Kidney (tissue), 14 donors: Measurements from ENCODE around the gene STK32A. TPM values are rescaled to one million over a fixed set of nuclear protein-coding genes. Genes with fewer than 3 reads are reported as not detected.

ENCODE experiments used
- DNase-seq, 5 donors: peaks; one replicate each; pipeline ENCODE4 v3.0.0-alpha.2; 2013 to 2020
- FAIRE-seq: peaks from 2 replicates; lab custom pipeline; 2012; peaks lifted over from hg19 to GRCh38; lab: Jason Lieb, UNC
- H3K27ac ChIP-seq, 2 donors: one replicate each; pipeline ENCODE4 v1.7.0; 2013; ENCODE audit warnings: low read depth in 2 of 2, low read length in 2 of 2, inconsistent platforms in 1 of 2
- H3K27me3 ChIP-seq: one replicate; pipeline ENCODE4 v1.7.1; 2013; ENCODE audit warnings: low read length, inconsistent platforms; ENCODE audit not compliant: control insufficient read depth, insufficient read depth
- H3K36me3 ChIP-seq, 3 donors: one replicate each; pipeline versions ENCODE4 v1.7.0 to v1.7.1; 2013; ENCODE audit warnings: low read length in 3 of 3, control low read depth in 1 of 3, inconsistent platforms in 1 of 3; ENCODE audit not compliant: insufficient read depth in 3 of 3, control insufficient read depth in 2 of 3
- H3K4me1 ChIP-seq, 3 donors: one replicate each; pipeline versions ENCODE4 v1.7.0 to v1.7.1; 2013; ENCODE audit warnings: low read length in 3 of 3, inconsistent platforms in 1 of 3, low read depth in 1 of 3; ENCODE audit not compliant: control insufficient read depth in 2 of 3, insufficient read depth in 2 of 3
- H3K4me3 ChIP-seq, 3 donors: one replicate each; pipeline versions ENCODE4 v1.7.0 to v1.8.1; 2013; ENCODE audit warnings: low read length in 3 of 3, control low read depth in 1 of 3, inconsistent platforms in 1 of 3
- H3K9ac ChIP-seq, 3 donors: one replicate each; pipeline versions ENCODE4 v1.7.0 to v1.7.1; 2013; ENCODE audit warnings: low read length in 3 of 3, control low read depth in 1 of 3, inconsistent platforms in 1 of 3
- H3K9me3 ChIP-seq, 3 donors: one replicate each; pipeline versions ENCODE4 v1.7.0 to v1.7.1; 2013; ENCODE audit warnings: low read length in 3 of 3, control low read depth in 1 of 3, inconsistent platforms in 1 of 3; ENCODE audit not compliant: control insufficient read depth in 2 of 3, insufficient read depth in 1 of 3
- intact Hi-C: fragments of 100-400 bp; cut with DNase I; formaldehyde crosslinking; loops from one replicate; pipeline ENCODE4 v1.11.1; 2022
- polyA plus RNA-seq: library from polyadenylated mRNA; stranded (reverse); fragments of 350-450 nt; fragmentation: Illumina TruSeq; extraction: RNeasy Lipid Tissue Mini Kit (QIAGEN cat#74804); gene quantifications from one replicate; pipeline ENCODE4 v1.2.3, GENCODE V29; 2014; ENCODE audit warnings: low read depth, low replicate concordance; ENCODE audit not compliant: insufficient read depth
- total RNA-seq: library from RNA; stranded (reverse); fragmentation: NEBNext Ultra II Directional; extraction: Animal tissue kit (Norgen Biotek cat#: 25700); gene quantifications from one replicate; pipeline ENCODE4 v1.2.1, GENCODE V29; 2021
- TF ChIP-seq, protein P1 (sequence below): IDR thresholded peaks from 3 replicates; pipeline ENCODE4 v1.5.1; 2012; ENCODE audit warnings: mild to moderate bottlenecking, moderate library complexity, borderline replicate concordance; ENCODE audit not compliant: insufficient read depth; ENCODE audit errors: extremely low read depth
- donor health status: control.
- donor health status: control.
- donor health status: control.
- donor health status: control.
- donor health status: control.
- donor health status: DM: yes; HTN: yes; CAD: no.
- donor health status: Normal renal cell carcinoma (clear cell type).

STK32A gene
- total and polyA plus RNA-seq, 2 donors from 2014 or later = 7.8 to 8.6 TPM

DNA sequence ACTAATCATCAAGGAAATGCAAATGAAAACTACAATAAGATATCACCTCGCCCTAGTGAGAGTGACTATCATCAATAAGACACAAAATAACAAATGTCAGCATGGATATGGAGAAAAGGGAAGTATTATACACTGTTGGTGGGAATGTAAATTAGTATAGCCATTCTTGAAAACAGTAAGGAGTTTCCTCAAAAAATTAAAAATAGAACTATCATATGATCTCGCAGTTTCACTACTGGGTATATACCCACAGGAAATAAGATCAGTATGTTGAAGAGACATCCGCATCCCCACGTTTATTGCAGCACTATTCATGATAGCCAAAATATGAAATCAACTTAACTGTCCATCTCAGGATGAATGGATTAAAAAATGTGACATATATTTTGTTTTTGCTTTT, 31.6 kb upstream of the STK32A start:
- Histone ChIP-seq H3K9me3 (no peaks in the 10 kb centered on the region), H3K9ac (no peak overlapping the region), H3K27me3 (no peaks in the 10 kb centered on the region), H3K4me3 (no peak overlapping the region), H3K4me1 (peaks cover 0 to 10% (median 8%) of the 10 kb centered on the region in 3 donors), H3K36me3 (no peaks in the 10 kb centered on the region), H3K27ac (no peak overlapping the region)
- FAIRE-seq (no peak), DNase-seq (no peak)
- TF ChIP-seq, protein P1, sequence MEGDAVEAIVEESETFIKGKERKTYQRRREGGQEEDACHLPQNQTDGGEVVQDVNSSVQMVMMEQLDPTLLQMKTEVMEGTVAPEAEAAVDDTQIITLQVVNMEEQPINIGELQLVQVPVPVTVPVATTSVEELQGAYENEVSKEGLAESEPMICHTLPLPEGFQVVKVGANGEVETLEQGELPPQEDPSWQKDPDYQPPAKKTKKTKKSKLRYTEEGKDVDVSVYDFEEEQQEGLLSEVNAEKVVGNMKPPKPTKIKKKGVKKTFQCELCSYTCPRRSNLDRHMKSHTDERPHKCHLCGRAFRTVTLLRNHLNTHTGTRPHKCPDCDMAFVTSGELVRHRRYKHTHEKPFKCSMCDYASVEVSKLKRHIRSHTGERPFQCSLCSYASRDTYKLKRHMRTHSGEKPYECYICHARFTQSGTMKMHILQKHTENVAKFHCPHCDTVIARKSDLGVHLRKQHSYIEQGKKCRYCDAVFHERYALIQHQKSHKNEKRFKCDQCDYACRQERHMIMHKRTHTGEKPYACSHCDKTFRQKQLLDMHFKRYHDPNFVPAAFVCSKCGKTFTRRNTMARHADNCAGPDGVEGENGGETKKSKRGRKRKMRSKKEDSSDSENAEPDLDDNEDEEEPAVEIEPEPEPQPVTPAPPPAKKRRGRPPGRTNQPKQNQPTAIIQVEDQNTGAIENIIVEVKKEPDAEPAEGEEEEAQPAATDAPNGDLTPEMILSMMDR = no peak
- intact Hi-C loops = no loop called here

DNA sequence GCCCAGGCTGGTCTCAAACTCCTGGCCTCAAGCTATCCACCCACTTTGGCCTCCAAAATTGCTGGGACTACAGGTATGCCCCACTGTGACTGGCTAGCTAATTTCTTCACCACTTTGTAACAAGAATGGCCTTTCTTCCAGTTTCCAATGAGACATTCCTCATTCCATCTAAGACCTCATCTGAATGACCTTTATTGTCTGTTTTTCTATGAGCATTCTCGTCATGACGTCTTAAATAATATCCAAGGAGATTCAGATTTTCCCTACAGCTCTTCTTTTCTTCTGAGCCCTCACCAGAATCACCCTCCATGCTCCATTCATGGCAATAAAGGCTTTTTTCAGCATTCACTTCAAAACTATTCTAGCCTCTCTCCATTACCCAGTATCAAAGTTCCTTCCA, 30.2 kb upstream of the STK32A start:
- H3K27ac ChIP-seq = no peak overlapping the region
- H3K4me3 ChIP-seq = no peak overlapping the region
- H3K9ac ChIP-seq = no peak overlapping the region
- DNase-seq (no peak), FAIRE-seq (no peak)
- intact Hi-C loops = no loop called here
- H3K27me3 ChIP-seq = no peaks in the 10 kb centered on the region
- no peaks in the 10 kb centered on the region for H3K36me3 ChIP-seq
- H3K4me1 ChIP-seq = peaks cover 0 to 9% (median 4%) of the 10 kb centered on the region in 3 donors
- TF ChIP-seq, protein P1 = no peak
- no peaks in the 10 kb centered on the region for H3K9me3 ChIP-seq

DNA sequence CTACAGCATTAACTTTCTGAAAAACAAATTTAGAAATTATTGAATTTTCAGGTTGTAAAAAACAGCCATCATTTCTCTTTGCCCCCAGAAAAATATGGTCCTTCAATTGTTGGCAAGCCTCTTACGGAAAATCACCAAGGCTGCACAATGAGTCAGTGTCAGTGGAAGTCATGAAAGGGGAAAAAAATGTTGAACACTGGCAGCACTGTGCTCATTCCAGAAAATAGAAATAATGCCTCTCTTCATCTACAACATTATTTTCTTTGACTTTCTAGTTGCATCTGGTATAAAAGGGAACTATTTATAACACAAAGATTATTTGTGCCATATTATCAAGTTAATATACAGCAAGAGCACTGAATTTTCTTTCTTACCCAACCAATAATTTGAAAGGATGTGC, 26.7 kb upstream of the STK32A start:
- H3K9me3 ChIP-seq = no peaks in the 10 kb centered on the region
- H3K4me1 ChIP-seq = no peaks in the 10 kb centered on the region
- FAIRE-seq (no peak), DNase-seq (no peak)
- no peak overlapping the region for H3K27ac ChIP-seq
- intact Hi-C loops = no loop called here
- no peak overlapping the region for H3K9ac ChIP-seq
- H3K36me3 ChIP-seq = no peaks in the 10 kb centered on the region
- H3K4me3 ChIP-seq = no peak overlapping the region
- H3K27me3 ChIP-seq = no peaks in the 10 kb centered on the region
- TF ChIP-seq, protein P1 = no peak

DNA sequence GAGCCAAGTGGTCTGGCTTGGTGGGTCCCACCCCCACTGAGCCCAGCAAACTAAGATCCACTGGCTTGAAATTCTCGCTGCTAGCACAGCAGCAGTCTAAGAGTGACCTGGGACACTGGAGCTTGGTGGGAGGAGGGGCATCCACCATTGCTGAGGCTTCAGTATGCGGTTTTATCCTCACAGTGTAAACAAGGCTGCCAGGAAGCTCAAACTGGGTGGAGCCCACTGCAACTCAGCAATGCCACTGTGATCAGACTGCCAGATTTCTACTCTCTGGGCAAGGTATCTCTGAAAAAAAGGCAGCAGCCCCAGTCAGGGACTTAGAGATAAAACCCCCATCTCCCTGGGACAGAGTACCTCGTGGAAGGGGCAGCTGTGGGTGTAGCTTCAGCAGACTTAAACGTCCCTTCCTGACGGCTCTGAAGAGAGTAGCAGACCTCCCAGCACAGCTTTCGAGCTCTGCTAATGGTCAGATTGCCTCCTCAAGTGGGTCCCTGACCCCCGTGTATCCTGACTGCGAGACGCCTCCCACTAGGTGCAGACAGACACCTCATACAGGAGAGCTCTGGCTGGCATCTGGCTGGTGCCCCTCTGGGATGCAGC, 18.2 kb upstream of the STK32A start:
- no peak overlapping the region for H3K9ac ChIP-seq
- no peaks in the 10 kb centered on the region for H3K27me3 ChIP-seq
- no peak overlapping the region for H3K27ac ChIP-seq
- no peaks in the 10 kb centered on the region for H3K4me1 ChIP-seq
- TF ChIP-seq, protein P1 = no peak
- no peaks in the 10 kb centered on the region for H3K36me3 ChIP-seq
- intact Hi-C loops = no loop called here
- FAIRE-seq (no peak), DNase-seq (peak in 2 of 5 donors; percentile 11 to 12)
- H3K4me3 ChIP-seq = no peak overlapping the region
- H3K9me3 ChIP-seq = no peaks in the 10 kb centered on the region
